GM10847 (cell line): ENCODE data around the gene C2orf69.

Source experiments
- POLR2A ChIP-seq: IDR thresholded peaks from 2 replicates; pipeline ENCODE4 v1.6.1; 2011; ENCODE audit not compliant: insufficient read length; ENCODE audit errors: extremely low read depth

C2orf69 gene, protein sequence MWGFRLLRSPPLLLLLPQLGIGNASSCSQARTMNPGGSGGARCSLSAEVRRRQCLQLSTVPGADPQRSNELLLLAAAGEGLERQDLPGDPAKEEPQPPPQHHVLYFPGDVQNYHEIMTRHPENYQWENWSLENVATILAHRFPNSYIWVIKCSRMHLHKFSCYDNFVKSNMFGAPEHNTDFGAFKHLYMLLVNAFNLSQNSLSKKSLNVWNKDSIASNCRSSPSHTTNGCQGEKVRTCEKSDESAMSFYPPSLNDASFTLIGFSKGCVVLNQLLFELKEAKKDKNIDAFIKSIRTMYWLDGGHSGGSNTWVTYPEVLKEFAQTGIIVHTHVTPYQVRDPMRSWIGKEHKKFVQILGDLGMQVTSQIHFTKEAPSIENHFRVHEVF

GRCh38 chr2:199911052-199911876 is at the start of gene C2orf69:
C2orf69 (plus strand) TSS chr2:199911293; CDS start chr2:199911439, 146 bp downstream.
- peak; percentile 83 for TF ChIP-seq POLR2A

DNA sequence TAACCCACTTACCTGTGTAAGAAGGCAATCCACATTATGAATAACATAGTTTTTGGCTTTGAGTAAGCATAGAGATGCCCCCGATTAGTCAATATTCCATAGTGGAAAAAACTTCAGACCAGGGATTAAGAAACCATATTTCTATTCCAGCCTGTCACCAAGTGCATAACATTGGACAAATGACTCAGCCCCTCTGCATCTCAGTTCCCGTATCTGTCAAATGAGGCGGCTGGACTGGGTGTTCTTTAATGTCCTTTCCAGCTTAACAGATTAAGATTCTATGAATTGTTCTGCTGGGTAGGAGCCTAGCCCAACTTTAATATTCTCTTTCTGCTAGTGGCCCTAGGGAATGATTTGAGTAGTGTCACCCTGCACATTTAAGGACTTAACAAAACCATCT is 48.3 kb upstream of the C2orf69 start:
- no peak for TF ChIP-seq POLR2A

- TF ChIP-seq POLR2A, result no peak
Measured at GRCh38 chr2:199865905-199866304, 45.2 kb upstream of the C2orf69 start.

- no peak for TF ChIP-seq POLR2A
Measured at GRCh38 chr2:199868431-199869226, 42.5 kb upstream of the C2orf69 start.

DNA sequence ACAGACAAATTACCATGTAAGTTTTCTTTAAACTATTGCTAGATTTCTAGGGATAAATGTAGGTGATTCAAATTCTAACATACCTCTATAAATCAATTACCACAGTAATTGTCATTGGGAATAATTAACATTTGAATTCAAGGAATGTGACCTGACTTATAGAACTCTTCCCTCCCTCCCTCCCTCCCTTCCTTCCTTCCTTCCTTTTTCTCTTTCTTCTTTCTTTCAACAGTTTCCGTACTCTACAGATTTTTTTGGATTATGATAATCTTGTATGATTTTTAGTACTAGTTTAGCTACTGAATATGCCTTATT is 41.9 kb upstream of the C2orf69 start:
- no peak for TF ChIP-seq POLR2A

- no peak for TF ChIP-seq POLR2A
Measured at GRCh38 chr2:199869653-199870052, 41.4 kb upstream of the C2orf69 start.

DNA sequence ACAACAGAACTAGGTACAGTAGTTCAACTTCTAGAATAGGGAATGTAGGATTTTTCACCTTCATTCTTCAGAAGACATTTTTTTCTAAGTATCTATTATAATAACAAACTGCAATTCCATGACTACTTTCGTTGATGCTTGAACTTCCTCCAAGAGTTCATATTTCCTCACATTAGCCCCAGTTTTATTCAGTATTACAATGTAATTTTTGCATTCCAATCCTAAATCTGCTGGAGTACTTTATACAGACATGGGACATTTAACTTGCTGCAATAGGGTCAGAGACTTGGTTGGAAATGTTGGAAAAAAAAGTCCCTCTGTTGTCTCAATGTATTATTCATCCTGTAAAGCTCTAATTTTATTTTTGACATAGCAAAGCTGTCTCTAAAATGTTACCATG is 40.5 kb upstream of the C2orf69 start:
- TF ChIP-seq POLR2A, result no peak

GRCh38 chr2:199874209-199874608 is 36.9 kb upstream of the C2orf69 start:
- no peak for TF ChIP-seq POLR2A

GRCh38 chr2:199875400-199875799 is 35.7 kb upstream of the C2orf69 start:
- no peak for TF ChIP-seq POLR2A

DNA sequence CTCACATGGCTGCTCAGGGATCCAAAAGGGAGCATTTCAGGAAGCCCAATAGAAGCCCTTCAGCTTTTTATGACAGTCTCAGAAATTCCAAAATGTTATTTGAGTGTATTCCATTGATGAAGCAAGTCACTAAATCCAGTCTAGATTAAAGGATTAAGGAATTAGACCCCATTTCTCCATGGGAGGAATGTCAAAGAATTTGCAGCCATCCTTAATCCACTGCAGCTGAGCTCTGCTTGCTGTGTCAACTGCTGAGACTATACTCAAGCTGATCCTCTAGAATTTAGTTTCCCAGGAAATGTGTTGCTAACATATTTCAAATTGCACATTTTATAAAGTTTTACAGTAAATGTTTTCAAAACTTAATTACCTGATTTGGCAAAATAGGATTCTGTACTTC is 28.4 kb upstream of the C2orf69 start:
- TF ChIP-seq POLR2A, result no peak

DNA sequence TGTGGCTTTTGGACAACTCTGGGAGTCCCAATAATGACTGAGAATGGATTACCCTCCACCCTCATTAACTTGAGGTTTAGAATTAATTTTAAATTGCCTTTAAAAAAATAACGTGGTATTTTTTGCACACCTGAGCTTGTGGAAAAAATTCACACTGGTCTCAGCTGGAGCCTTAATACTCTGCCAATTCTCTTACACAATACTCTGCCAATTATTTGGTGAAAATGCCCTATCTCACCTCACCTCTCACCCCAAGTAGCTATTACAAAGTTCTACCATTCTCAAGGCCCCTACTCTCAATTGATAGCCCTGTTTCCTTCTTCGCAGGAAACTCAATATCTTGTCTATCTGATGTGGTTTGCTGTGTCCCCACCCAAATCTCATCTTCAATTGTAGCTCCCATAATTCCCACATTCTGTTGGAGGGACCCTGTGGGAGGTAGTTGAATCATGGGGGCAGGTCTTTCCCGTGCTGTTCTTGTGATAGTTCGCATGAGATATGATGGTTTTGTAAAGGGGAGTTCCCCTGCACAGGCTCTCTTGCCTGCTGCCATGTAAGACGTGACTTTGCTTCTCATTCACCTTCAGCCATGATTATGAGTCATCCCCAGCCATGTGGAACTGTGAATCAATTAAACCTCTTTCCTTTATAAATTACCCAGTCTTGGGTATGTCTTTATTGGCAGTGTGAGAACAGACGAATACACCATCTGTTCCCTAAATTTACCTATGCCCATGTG is 27.4 kb upstream of the C2orf69 start:
- no peak for TF ChIP-seq POLR2A

DNA sequence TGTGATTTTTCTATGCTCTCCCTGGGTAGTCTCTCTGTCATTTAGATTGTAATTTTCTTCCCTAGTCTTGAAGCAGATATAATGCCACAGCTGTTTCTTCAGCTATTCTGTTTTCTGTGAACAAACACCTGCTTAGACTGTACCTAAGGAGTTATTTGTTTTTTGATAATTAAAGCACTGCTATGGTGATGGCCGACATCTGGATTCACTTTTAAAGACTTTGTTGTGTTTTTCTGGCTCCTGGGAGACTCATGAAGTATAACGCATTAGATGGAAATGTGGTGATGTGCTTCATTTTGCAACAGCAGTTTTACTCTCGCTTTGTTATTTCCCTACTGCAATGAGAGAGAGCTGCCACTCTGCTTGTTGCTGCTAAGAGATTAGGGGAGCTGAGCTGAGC is 15.7 kb upstream of the C2orf69 start:
- TF ChIP-seq POLR2A, result no peak

- TF ChIP-seq POLR2A, result no peak
Measured at GRCh38 chr2:199896617-199897016, 14.5 kb upstream of the C2orf69 start.

GRCh38 chr2:199901942-199902341 is 9.2 kb upstream of the C2orf69 start:
- no peak for TF ChIP-seq POLR2A

GRCh38 chr2:199902486-199903110 is 8.5 kb upstream of the C2orf69 start:
- no peak for TF ChIP-seq POLR2A

DNA sequence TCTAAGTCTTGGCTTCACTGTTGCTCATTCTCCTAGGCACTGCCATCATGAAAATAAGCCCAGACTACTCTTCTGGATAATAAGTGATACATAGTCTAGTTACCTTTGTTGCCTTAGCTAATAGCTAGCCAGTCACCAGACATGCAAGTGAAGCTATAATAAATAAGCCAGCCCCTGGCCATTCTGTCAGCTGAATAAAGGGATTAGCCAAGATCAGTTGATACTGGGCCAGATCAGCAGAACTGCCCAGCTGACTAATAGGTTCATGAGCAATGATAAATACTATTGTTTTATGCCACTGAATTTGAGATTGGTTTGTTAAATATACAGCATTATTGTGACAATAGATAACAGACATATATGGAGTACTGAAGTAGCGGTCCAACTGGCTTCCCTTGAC is 8.0 kb upstream of the C2orf69 start:
- TF ChIP-seq POLR2A, result no peak
